A673 (cell line): ENCODE data around the gene CHTF8.
A peak's percentile ranks its signal among the peaks of the same experiment; 100 is the strongest.

ENCODE experiments used
- EZH2 ChIP-seq: fragments of 200-600 bp; sonication (generic); IDR thresholded peaks from 2 replicates; pipeline ENCODE4 v1.6.1; 2017; ENCODE audit warnings: borderline replicate concordance, low read depth, mild to moderate bottlenecking, mixed read lengths, antibody characterized with exemption, low read length; ENCODE audit not compliant: poor library complexity, severe bottlenecking
- TF ChIP-seq, protein P1 (sequence below): fragments of 300-800, 200-600 bp; sonication (generic); conservative IDR thresholded peaks from 2 replicates; pipeline ENCODE4 v1.5.1; 2017; ENCODE audit warnings: low read depth, mild to moderate bottlenecking, antibody characterized with exemption, low read length, moderate library complexity, mixed read lengths

DNA sequence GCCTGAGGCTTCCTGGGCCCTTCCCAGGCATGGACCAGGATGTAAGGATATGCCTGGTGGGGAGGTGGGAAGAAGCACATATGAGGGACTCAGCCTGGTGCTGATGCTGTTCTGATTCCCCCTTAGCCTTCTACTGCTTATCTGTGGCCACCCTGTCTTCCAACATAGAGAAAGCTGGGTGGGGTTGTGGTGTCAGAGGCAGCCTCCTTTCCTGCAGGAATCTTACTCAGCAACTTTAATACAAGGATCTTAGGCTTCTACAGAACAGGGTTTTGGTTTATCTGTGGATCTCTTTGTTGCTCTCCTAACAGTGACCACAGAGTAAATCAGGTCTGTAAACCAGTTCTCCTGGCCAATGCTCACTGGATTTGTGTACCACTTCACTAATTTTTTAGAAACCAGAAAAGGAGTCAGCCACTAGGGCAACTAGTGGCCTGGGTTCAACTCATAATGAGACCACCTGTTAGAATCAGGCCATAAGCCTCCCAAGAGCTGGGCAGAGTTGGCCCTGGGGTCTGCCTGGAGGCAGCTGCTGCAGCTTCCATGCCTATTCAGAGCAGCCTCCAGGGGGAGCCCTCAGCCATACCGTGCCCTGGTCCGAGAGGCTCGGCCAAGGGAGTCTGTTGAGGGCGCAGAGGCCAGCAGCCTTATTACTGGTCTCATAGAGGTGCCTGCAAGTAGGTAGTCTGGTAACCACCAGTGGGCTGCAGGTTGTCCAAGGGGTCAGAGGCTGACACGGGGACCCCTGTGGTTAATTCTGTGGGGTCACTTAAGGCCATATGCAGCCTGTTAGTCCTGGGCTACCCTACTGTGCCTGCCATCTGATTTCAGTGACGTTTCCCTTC, 19.9 kb downstream of the CHTF8 start:
- TF ChIP-seq, protein P1, sequence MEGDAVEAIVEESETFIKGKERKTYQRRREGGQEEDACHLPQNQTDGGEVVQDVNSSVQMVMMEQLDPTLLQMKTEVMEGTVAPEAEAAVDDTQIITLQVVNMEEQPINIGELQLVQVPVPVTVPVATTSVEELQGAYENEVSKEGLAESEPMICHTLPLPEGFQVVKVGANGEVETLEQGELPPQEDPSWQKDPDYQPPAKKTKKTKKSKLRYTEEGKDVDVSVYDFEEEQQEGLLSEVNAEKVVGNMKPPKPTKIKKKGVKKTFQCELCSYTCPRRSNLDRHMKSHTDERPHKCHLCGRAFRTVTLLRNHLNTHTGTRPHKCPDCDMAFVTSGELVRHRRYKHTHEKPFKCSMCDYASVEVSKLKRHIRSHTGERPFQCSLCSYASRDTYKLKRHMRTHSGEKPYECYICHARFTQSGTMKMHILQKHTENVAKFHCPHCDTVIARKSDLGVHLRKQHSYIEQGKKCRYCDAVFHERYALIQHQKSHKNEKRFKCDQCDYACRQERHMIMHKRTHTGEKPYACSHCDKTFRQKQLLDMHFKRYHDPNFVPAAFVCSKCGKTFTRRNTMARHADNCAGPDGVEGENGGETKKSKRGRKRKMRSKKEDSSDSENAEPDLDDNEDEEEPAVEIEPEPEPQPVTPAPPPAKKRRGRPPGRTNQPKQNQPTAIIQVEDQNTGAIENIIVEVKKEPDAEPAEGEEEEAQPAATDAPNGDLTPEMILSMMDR, result peak; percentile 95
- TF ChIP-seq EZH2, result no peak
